ENCODE data around the gene KRT7.

DNA sequence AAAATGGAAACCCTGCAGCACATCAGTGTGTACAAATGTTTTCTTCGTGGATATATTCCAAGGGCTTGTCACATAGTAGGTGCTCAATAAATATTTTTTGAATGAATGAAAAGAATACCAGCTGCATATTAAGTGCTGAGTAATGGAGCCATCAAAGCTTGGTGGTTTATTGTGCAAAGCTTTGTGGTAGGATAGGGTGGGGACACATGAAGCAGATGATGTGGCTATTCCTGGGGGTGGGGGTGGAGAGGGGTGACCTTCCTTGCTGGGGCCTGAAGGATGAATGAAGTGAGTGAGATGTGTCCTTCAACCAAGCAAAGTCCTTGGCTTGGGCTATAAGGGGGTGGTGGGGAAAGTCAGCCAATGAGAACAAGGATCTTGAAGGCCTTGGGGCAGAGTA, 62.6 kb downstream of the KRT7 start:
- TF ChIP-seq SIN3A (IDR thresholded peaks at IDR 0.05; ENCODE audit: borderline replicate concordance, low read depth, low read length) (no peak), EZH2phosphoT487 (IDR thresholded peaks at IDR 0.05; ENCODE audit: borderline replicate concordance, low read depth) (no peak), CTCF (IDR thresholded peaks at IDR 0.05) (no peak)

Measured in SK-N-SH (cell line).